ENCODE data around the gene CCDC170. TPM values are rescaled to one million over a fixed set of nuclear protein-coding genes. Genes with fewer than 3 reads are reported as not detected.

The CCDC170 gene
- total and polyA plus RNA-seq, 9 of the 15 experiments (the other 6 are each of a cell fraction or from before 2014, with no cell fraction given), result 0.01 to 0.18 (median 0.05) TPM; not detected in 6

GRCh38 chr6:151551223-151551857, 57.5 kb downstream of the CCDC170 start (continued):
- TF ChIP-seq CEBPZ (IDR thresholded peaks at IDR 0.05; ENCODE audit: borderline replicate concordance, low read depth, low read length) (no peak), DDX20 (tag; IDR thresholded peaks at IDR 0.05; ENCODE audit: low read depth) (no peak), MCM2 (IDR thresholded peaks at IDR 0.05; ENCODE audit: low read depth) (no peak), TAF9B (IDR thresholded peaks at IDR 0.05; ENCODE audit: partially characterized antibody) (no peak)

GRCh38 chr6:151553416-151554165, 59.8 kb downstream of the CCDC170 start:
- in situ Hi-C loops (cut with MboI), result no loop called here
- FAIRE-seq, result no peak
- H3K27ac ChIP-seq (ENCODE audit: extremely low read depth, low read depth, low read length), result no peak overlapping the region
- ChIA-PET POLR2A (interaction anchor here (1.5 kb wide), 1 partner anchor 12 kb away, joined by 3 read pairs; no protein-coding TSS in a partner anchor), CTCF (ENCODE audit: low intra/inter-chr PET ratio) (no interaction called here)
- no peak; the same call in 2 of the 3 replicates for ATAC-seq
- no peaks in the 10 kb centered on the region for H4K20me1 ChIP-seq (replicated peaks; ENCODE audit: control insufficient read depth, insufficient read depth, low read length)
- no peak overlapping the region for H2AFZ ChIP-seq (ENCODE audit: low read depth, low read length)
- H3K9me3 ChIP-seq (replicated peaks; ENCODE audit: control insufficient read depth, insufficient read depth, low read depth, low read length), result no peaks in the 10 kb centered on the region
- no peaks in the 10 kb centered on the region for H3K9me1 ChIP-seq (ENCODE audit: control insufficient read depth, insufficient read depth, low read length)
- H3K27me3 ChIP-seq (ENCODE audit: control insufficient read depth in 2 of 2, insufficient read depth in 2 of 2, low read length in 2 of 2), result peaks cover 0 to 4% of the 10 kb centered on the region in 2 experiments; a peak in 1 of 5 replicates
- no peak overlapping the region for H3K9ac ChIP-seq (ENCODE audit: insufficient read depth in 1 of 2, low read depth in 2 of 2, low read length in 2 of 2)
- no peak for DNase-seq (ENCODE audit: extremely low read depth in 1 of 4, low spot score in 3 of 4)
- H3K4me3 ChIP-seq, result no peak overlapping the region
- BruUV-seq (replicated peaks), result no TSS peak
- WGBS (ENCODE audit: insufficient coverage, low coverage, missing lambda C conversion rate), result 0% methylated on average over 3 of the region's 3 CpGs
- H3K79me2 ChIP-seq (ENCODE audit: control insufficient read depth, insufficient read depth, low read length), result no peaks in the 10 kb centered on the region
- no peaks in the 10 kb centered on the region for H3K4me1 ChIP-seq (replicated peaks in 1 of 2; ENCODE audit: control insufficient read depth in 2 of 2, insufficient read depth in 2 of 2, low read length in 2 of 2)
- H3K4me2 ChIP-seq (ENCODE audit: insufficient read depth, low read length), result no peak overlapping the region
- H3K36me3 ChIP-seq (ENCODE audit: control insufficient read depth, insufficient read depth, low read length), result no peaks in the 10 kb centered on the region
- intact Hi-C loops (cut with micrococcal nuclease), result no loop called here
- TF ChIP-seq ZBTB43 (CRISPR knock-in tag; IDR thresholded peaks at IDR 0.05), result no peak
- no peak for TF ChIP-seq ZBTB8A (IDR thresholded peaks at IDR 0.05; ENCODE audit: partially characterized antibody)
- TF ChIP-seq SREBF2 (CRISPR knock-in tag; IDR thresholded peaks at IDR 0.05), result no peak
- no peak for TF ChIP-seq HDAC3 (IDR thresholded peaks at IDR 0.05; ENCODE audit: borderline replicate concordance, partially characterized antibody)
- no peak for TF ChIP-seq CEBPG (CRISPR knock-in tag; IDR thresholded peaks at IDR 0.05)
- TF ChIP-seq CEBPG (tag; conservative IDR thresholded peaks at IDR 0.05 in 1 of 2, IDR thresholded peaks at IDR 0.05 in 1 of 2), result peak in 1 of 2 experiments; percentile 37; a peak in 1 of 4 replicates
- no peak for TF ChIP-seq NFE2L1 (tag; IDR thresholded peaks at IDR 0.05; ENCODE audit: borderline replicate concordance, low read depth)
- TF ChIP-seq HES1 (IDR thresholded peaks at IDR 0.05; ENCODE audit: low read depth), result no peak
